A549 (cell line): ENCODE data around the gene KIF13A.

ENCODE experiments used
- CBX2 ChIP-seq: fragments of 200-600 bp; sonication (generic); IDR thresholded peaks from 2 replicates; pipeline ENCODE4 v1.6.1; 2016; ENCODE audit warnings: low read depth, mild to moderate bottlenecking, borderline replicate concordance
- HOXA7 ChIP-seq: fragments of 250-450 bp; sonication (Bioruptor Pico); IDR thresholded peaks from 2 replicates; pipeline ENCODE4 v1.5.0; 2020; ENCODE audit warnings: mild to moderate bottlenecking, moderate library complexity
- SREBF2 ChIP-seq: fragments of 450-650 bp; IDR thresholded peaks from 2 replicates; pipeline ENCODE4 v1.6.1; 2014; ENCODE audit warnings: mild to moderate bottlenecking, moderate library complexity
- TF ChIP-seq, protein P1 (sequence below): IDR thresholded peaks from 2 replicates; pipeline ENCODE4 v1.6.1; 2012
- TF ChIP-seq, protein P2 (sequence below): fragments of 450-650 bp; IDR thresholded peaks from 2 replicates; pipeline ENCODE4 v1.6.1; 2014; ENCODE audit warnings: antibody characterized with exemption
- TF ChIP-seq, protein P3 (sequence below): fragments of >200 bp; sonication (Bioruptor Twin); formaldehyde crosslinking; IDR thresholded peaks from 3 replicates; pipeline ENCODE4 v1.5.1; 2016
- TF ChIP-seq, protein P4 (sequence below): fragments of 200-600 bp; sonication (generic); IDR thresholded peaks from 2 replicates; pipeline ENCODE4 v1.6.1; 2016; ENCODE audit warnings: antibody characterized with exemption, mild to moderate bottlenecking, moderate library complexity
- TF ChIP-seq, protein P5 (sequence below): IDR thresholded peaks from 2 replicates; pipeline ENCODE4 v1.6.1; 2012; ENCODE audit warnings: low read depth, borderline replicate concordance
- TF ChIP-seq, protein P6 (sequence below): fragments of 150-350 bp; IDR thresholded peaks from 2 replicates; pipeline ENCODE4 v1.6.1; 2014; ENCODE audit warnings: low read depth, mild to moderate bottlenecking, low read length

DNA sequence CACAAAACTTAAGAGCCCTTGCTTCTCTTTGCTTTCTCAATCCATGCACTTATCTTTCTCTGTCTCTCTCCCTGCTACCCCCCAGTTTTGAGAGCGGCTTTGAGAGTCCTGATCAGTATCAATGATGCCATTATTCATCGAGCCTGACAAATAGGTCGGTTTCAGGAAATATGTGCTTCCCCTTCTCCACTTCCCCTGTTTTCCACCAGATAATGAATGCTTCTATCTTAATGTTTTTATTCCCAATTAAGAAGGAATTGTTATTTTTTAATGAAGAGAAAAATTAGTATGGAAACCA lies 117.7 kb downstream of the KIF13A start:
- TF ChIP-seq, protein P1, sequence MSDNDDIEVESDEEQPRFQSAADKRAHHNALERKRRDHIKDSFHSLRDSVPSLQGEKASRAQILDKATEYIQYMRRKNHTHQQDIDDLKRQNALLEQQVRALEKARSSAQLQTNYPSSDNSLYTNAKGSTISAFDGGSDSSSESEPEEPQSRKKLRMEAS, result no peak
- TF ChIP-seq, protein P2, sequence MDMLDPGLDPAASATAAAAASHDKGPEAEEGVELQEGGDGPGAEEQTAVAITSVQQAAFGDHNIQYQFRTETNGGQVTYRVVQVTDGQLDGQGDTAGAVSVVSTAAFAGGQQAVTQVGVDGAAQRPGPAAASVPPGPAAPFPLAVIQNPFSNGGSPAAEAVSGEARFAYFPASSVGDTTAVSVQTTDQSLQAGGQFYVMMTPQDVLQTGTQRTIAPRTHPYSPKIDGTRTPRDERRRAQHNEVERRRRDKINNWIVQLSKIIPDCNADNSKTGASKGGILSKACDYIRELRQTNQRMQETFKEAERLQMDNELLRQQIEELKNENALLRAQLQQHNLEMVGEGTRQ, result no peak
- TF ChIP-seq, protein P3, sequence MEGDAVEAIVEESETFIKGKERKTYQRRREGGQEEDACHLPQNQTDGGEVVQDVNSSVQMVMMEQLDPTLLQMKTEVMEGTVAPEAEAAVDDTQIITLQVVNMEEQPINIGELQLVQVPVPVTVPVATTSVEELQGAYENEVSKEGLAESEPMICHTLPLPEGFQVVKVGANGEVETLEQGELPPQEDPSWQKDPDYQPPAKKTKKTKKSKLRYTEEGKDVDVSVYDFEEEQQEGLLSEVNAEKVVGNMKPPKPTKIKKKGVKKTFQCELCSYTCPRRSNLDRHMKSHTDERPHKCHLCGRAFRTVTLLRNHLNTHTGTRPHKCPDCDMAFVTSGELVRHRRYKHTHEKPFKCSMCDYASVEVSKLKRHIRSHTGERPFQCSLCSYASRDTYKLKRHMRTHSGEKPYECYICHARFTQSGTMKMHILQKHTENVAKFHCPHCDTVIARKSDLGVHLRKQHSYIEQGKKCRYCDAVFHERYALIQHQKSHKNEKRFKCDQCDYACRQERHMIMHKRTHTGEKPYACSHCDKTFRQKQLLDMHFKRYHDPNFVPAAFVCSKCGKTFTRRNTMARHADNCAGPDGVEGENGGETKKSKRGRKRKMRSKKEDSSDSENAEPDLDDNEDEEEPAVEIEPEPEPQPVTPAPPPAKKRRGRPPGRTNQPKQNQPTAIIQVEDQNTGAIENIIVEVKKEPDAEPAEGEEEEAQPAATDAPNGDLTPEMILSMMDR, result no peak
- TF ChIP-seq HOXA7, result no peak
- no peak for TF ChIP-seq SREBF2
- TF ChIP-seq, protein P4, sequence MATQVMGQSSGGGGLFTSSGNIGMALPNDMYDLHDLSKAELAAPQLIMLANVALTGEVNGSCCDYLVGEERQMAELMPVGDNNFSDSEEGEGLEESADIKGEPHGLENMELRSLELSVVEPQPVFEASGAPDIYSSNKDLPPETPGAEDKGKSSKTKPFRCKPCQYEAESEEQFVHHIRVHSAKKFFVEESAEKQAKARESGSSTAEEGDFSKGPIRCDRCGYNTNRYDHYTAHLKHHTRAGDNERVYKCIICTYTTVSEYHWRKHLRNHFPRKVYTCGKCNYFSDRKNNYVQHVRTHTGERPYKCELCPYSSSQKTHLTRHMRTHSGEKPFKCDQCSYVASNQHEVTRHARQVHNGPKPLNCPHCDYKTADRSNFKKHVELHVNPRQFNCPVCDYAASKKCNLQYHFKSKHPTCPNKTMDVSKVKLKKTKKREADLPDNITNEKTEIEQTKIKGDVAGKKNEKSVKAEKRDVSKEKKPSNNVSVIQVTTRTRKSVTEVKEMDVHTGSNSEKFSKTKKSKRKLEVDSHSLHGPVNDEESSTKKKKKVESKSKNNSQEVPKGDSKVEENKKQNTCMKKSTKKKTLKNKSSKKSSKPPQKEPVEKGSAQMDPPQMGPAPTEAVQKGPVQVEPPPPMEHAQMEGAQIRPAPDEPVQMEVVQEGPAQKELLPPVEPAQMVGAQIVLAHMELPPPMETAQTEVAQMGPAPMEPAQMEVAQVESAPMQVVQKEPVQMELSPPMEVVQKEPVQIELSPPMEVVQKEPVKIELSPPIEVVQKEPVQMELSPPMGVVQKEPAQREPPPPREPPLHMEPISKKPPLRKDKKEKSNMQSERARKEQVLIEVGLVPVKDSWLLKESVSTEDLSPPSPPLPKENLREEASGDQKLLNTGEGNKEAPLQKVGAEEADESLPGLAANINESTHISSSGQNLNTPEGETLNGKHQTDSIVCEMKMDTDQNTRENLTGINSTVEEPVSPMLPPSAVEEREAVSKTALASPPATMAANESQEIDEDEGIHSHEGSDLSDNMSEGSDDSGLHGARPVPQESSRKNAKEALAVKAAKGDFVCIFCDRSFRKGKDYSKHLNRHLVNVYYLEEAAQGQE, result no peak
- TF ChIP-seq, protein P5, sequence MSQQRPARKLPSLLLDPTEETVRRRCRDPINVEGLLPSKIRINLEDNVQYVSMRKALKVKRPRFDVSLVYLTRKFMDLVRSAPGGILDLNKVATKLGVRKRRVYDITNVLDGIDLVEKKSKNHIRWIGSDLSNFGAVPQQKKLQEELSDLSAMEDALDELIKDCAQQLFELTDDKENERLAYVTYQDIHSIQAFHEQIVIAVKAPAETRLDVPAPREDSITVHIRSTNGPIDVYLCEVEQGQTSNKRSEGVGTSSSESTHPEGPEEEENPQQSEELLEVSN, result no peak
- no peak for TF ChIP-seq CBX2
- TF ChIP-seq, protein P6, sequence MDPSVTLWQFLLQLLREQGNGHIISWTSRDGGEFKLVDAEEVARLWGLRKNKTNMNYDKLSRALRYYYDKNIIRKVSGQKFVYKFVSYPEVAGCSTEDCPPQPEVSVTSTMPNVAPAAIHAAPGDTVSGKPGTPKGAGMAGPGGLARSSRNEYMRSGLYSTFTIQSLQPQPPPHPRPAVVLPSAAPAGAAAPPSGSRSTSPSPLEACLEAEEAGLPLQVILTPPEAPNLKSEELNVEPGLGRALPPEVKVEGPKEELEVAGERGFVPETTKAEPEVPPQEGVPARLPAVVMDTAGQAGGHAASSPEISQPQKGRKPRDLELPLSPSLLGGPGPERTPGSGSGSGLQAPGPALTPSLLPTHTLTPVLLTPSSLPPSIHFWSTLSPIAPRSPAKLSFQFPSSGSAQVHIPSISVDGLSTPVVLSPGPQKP, result no peak
